Breast epithelium (tissue), 3 donors: ENCODE data around the gene MAPKAP1.

Source experiments
- POLR2A ChIP-seq: fragments of 450-650 bp; IDR thresholded peaks from one replicate; pipeline ENCODE4 v1.6.1; 2016; ENCODE audit warnings: antibody characterized with exemption, mild to moderate bottlenecking, moderate library complexity
- TF ChIP-seq, protein P1 (sequence below), 3 donors: fragments of 450-650 bp; IDR thresholded peaks; one replicate each; pipeline ENCODE4 v1.5.1; 2016 to 2017; ENCODE audit warnings: antibody characterized with exemption in 3 of 3, mild to moderate bottlenecking in 3 of 3, moderate library complexity in 3 of 3

GRCh38 chr9:125609744-125610143 is 97.3 kb downstream of the MAPKAP1 start:
- TF ChIP-seq, protein P1, sequence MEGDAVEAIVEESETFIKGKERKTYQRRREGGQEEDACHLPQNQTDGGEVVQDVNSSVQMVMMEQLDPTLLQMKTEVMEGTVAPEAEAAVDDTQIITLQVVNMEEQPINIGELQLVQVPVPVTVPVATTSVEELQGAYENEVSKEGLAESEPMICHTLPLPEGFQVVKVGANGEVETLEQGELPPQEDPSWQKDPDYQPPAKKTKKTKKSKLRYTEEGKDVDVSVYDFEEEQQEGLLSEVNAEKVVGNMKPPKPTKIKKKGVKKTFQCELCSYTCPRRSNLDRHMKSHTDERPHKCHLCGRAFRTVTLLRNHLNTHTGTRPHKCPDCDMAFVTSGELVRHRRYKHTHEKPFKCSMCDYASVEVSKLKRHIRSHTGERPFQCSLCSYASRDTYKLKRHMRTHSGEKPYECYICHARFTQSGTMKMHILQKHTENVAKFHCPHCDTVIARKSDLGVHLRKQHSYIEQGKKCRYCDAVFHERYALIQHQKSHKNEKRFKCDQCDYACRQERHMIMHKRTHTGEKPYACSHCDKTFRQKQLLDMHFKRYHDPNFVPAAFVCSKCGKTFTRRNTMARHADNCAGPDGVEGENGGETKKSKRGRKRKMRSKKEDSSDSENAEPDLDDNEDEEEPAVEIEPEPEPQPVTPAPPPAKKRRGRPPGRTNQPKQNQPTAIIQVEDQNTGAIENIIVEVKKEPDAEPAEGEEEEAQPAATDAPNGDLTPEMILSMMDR (IDR thresholded peaks at IDR 0.05) = no peak
- TF ChIP-seq POLR2A = no peak
